Upper lobe of left lung (tissue), 6 donors: Measurements from ENCODE around the gene TMEM263. TPM values are rescaled to one million over a fixed set of nuclear protein-coding genes. Genes with fewer than 3 reads are reported as not detected.

ENCODE experiments used
- ATAC-seq, 2 donors: fragments of 200-7000 bp; cut with Tn5 transposase; one replicate each; pipeline ENCODE4 v1.9.1; 2022; ENCODE audit warnings: mild to moderate bottlenecking in 2 of 2, moderate library complexity in 2 of 2; ENCODE audit not compliant: low FRiP score in 2 of 2
- DNase-seq, 2 donors: peaks; one replicate each; pipeline ENCODE4 v3.0.0-alpha.2; 2019 to 2020
- H3K27ac ChIP-seq, 4 donors: fragments of 200-600 bp; sonication (generic); one replicate each; pipeline ENCODE4 v1.5.1; 2016 to 2019
- H3K27me3 ChIP-seq, 4 donors: fragments of 200-600 bp; sonication (generic); one replicate each; pipeline ENCODE4 v1.5.1; 2017 to 2019
- H3K36me3 ChIP-seq, 4 donors: fragments of 200-600 bp; sonication (generic); one replicate each; pipeline ENCODE4 v1.5.1; 2016 to 2019
- H3K4me1 ChIP-seq, 4 donors: fragments of 200-600 bp; sonication (generic); one replicate each; pipeline ENCODE4 v1.5.1; 2018 to 2019
- H3K4me3 ChIP-seq, 4 donors: fragments of 200-600 bp; sonication (generic); one replicate each; pipeline ENCODE4 v1.5.1; 2017 to 2019; ENCODE audit warnings: mild to moderate bottlenecking in 2 of 4, moderate library complexity in 1 of 4
- H3K9me3 ChIP-seq, 4 donors: fragments of 200-600 bp; sonication (generic); one replicate each; pipeline ENCODE4 v1.5.1; 2018 to 2019
- CTCF ChIP-seq, 6 experiments: fragments of 450-650 bp in 4 of 6; fragments of 200-600 bp in 2 of 6; sonication (generic) in 2 of 6; IDR thresholded peaks; one replicate each; pipeline ENCODE4 v1.5.1; 2016 to 2019; ENCODE audit warnings: antibody characterized with exemption in 6 of 6
- EP300 ChIP-seq, 4 donors: sonication (generic); formaldehyde crosslinking; IDR thresholded peaks; one replicate each; pipeline ENCODE4 v1.5.1; 2017; ENCODE audit warnings: antibody characterized with exemption in 4 of 4, control low read depth in 2 of 4
- POLR2A ChIP-seq, 4 donors: fragments of 450-650 bp; IDR thresholded peaks; one replicate each; pipeline ENCODE4 v1.5.1; 2016 to 2017; ENCODE audit warnings: antibody characterized with exemption in 4 of 4, mild to moderate bottlenecking in 2 of 4
- POLR2AphosphoS5 ChIP-seq, 2 donors: sonication (generic); formaldehyde crosslinking; IDR thresholded peaks; one replicate each; pipeline ENCODE4 v1.5.1; 2017; ENCODE audit warnings: antibody characterized with exemption in 2 of 2
- WGBS, 2 donors: methylation state at CpG; one replicate each; pipeline ENCODE4 v1.1.5; 2017 to 2018; 5-methylcytosine and 5-hydroxymethylcytosine counted together
- total RNA-seq, 6 donors: library from RNA; depleted of rRNA in 4 of 6; stranded (reverse); fragments of >200 nt in 4 of 6; gene quantifications; one replicate each; pipeline versions ENCODE4 v1.1.0 to v1.2.1, GENCODE V29; 2016 to 2021
- donor health status: DM: no; HTN: no; CAD: no; lungs with moderate emphysema.
- donor health status: DM: no; HTN: yes; CAD: no; lungs with severe emphysema.

TMEM263 gene
- total RNA-seq, 6 donors from 2014 or later, result 22.3 to 47.8 (median 25.7) TPM

GRCh38 chr12:107014055-107014454 is 58.3 kb downstream of the TMEM263 start:
- Histone ChIP-seq H3K27me3 (no peaks in the 10 kb centered on the region), H3K4me1 (no peaks in the 10 kb centered on the region), H3K9me3 (no peaks in the 10 kb centered on the region), H3K27ac (no peak overlapping the region), H3K36me3 (peaks cover 0 to 6% (median 0%) of the 10 kb centered on the region in 4 donors), H3K4me3 (no peak overlapping the region)
- peak in 1 of 2 donors; percentile 40 for DNase-seq
- TF ChIP-seq CTCF (IDR thresholded peaks at IDR 0.05), result peak in 3 of 6 experiments; percentile 29 to 49 (median 45)
- no peak for TF ChIP-seq EP300 (IDR thresholded peaks at IDR 0.05)
- TF ChIP-seq POLR2A (IDR thresholded peaks at IDR 0.05), result no peak
- ATAC-seq, result peak in 1 of 2 donors; percentile 61
- WGBS, 2 donors, result 58 to 74% methylated on average over 3 of the region's 3 CpGs

DNA sequence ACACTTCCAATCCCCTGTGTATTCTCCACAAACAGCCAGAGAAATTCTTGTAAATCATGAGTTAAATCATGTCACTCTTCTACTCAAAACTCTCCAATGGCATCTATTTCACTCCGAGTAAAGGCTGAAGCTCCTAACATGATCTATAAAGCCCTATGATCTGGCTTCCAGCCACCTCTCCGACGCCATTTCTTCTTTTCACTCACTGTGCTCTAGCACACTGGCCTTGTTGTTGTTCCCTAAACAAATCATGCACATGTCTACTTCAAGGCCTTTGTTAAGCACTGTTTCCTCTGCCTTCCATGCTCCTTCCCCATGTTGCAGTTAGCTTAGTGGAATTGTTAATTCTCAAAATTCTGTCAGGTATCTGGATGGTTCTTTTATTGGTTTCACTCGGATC is 61.3 kb downstream of the TMEM263 start:
- H3K36me3 ChIP-seq, result peaks cover 0 to 22% (median 0%) of the 10 kb centered on the region in 4 donors
- no peak for ATAC-seq
- no peaks in the 10 kb centered on the region for H3K4me1 ChIP-seq
- H3K4me3 ChIP-seq, result no peak overlapping the region
- no peak overlapping the region for H3K27ac ChIP-seq
- TF ChIP-seq EP300 (IDR thresholded peaks at IDR 0.05) (no peak), POLR2AphosphoS5 (IDR thresholded peaks at IDR 0.05) (no peak), POLR2A (IDR thresholded peaks at IDR 0.05) (no peak), CTCF (IDR thresholded peaks at IDR 0.05) (no peak)
- no peaks in the 10 kb centered on the region for H3K27me3 ChIP-seq
- 94 to 95% methylated on average over 4 of the region's 4 CpGs for WGBS, 2 donors
- DNase-seq, result no peak
- H3K9me3 ChIP-seq, result no peaks in the 10 kb centered on the region

GRCh38 chr12:107019546-107019945 is 63.8 kb downstream of the TMEM263 start:
- no peak overlapping the region for H3K27ac ChIP-seq
- 92 to 94% methylated on average over 2 of the region's 2 CpGs for WGBS, 2 donors
- no peaks in the 10 kb centered on the region for H3K27me3 ChIP-seq
- no peak for DNase-seq
- TF ChIP-seq EP300 (IDR thresholded peaks at IDR 0.05) (no peak), POLR2AphosphoS5 (IDR thresholded peaks at IDR 0.05) (no peak), CTCF (IDR thresholded peaks at IDR 0.05) (no peak), POLR2A (IDR thresholded peaks at IDR 0.05) (no peak)
- no peaks in the 10 kb centered on the region for H3K9me3 ChIP-seq
- H3K4me3 ChIP-seq, result no peak overlapping the region
- H3K36me3 ChIP-seq, result peaks cover 0 to 22% (median 0%) of the 10 kb centered on the region in 4 donors
- no peaks in the 10 kb centered on the region for H3K4me1 ChIP-seq
- no peak for ATAC-seq

Other genes with a start within 250 kb of the TMEM263 start
- 10 to 100 TPM in 4 of 6 donors, 1 to 10 TPM in 2; 7.8 to 27.2 (median 10.8) TPM for gene RIC8B, start 181.2 kb upstream of the TMEM263 start, total RNA-seq
- gene MTERF2, start 31.2 kb downstream of the TMEM263 start, total RNA-seq, result 10 to 100 TPM in 5 of 6 donors, 1 to 10 TPM in 1; 6.4 to 34.8 (median 13.6) TPM
- gene CRY1, start 137.6 kb downstream of the TMEM263 start, total RNA-seq, result 10 to 100 TPM; 16.6 to 56.6 (median 42.0) TPM